ENCODE measurements around the gene LRRC58. TPM values are rescaled to one million over a fixed set of nuclear protein-coding genes. Genes with fewer than 3 reads are reported as not detected.

Gene LRRC58
- total RNA-seq, 1 experiment from 2014 or later, result 29.5 TPM

- TF ChIP-seq TCF7L2 (IDR thresholded peaks at IDR 0.05; ENCODE audit: low read depth, low read length) (no peak), CTCF (IDR thresholded peaks at IDR 0.05) (no peak), REST (IDR thresholded peaks at IDR 0.05; ENCODE audit: insufficient read depth in 1 of 2, low read depth in 2 of 2, low read length in 1 of 2) (no peak), POLR2AphosphoS5 (IDR thresholded peaks at IDR 0.05; ENCODE audit: low read depth, low read length) (no peak)
- no peaks in the 10 kb centered on the region for H3K4me1 ChIP-seq (ENCODE audit: control insufficient read depth, insufficient read depth, low read length)
- H3K4me3 ChIP-seq (ENCODE audit: low read depth in 2 of 2, low read length in 2 of 2), result no peak overlapping the region
- DNase-seq (ENCODE audit: low read depth, low spot score) (no peak), ATAC-seq (no peak)
- ChIA-PET POLR2A (no interaction called here), CTCF (interaction anchor here (0.6 kb wide), 1 partner anchor 21 kb away, joined by 9 read pairs; no protein-coding TSS in a partner anchor)
- H3K9me3 ChIP-seq (ENCODE audit: control insufficient read depth, insufficient read depth, low read depth, low read length), result no peaks in the 10 kb centered on the region
- H3K27ac ChIP-seq (ENCODE audit: low read length), result no peak overlapping the region
- BruUV-seq (replicated peaks), result no TSS peak
- H3K27me3 ChIP-seq (ENCODE audit: control insufficient read depth, insufficient read depth, low read length), result peaks cover 35% of the 10 kb centered on the region
- intact Hi-C loops (cut with micrococcal nuclease; ENCODE audit: unreplicated experiment) (no loop called here), in situ Hi-C loops (cut with HindIII; ENCODE audit: low pct_unique_long_range_greater_than_20kb, low sequenced_read_pairs) (no loop called here)
- H3K36me3 ChIP-seq (ENCODE audit: control insufficient read depth, insufficient read depth, low read length), result no peaks in the 10 kb centered on the region
These were observed 14.9 kb upstream of the LRRC58 start for GRCh38 chr3:120364101-120364500.

DNA sequence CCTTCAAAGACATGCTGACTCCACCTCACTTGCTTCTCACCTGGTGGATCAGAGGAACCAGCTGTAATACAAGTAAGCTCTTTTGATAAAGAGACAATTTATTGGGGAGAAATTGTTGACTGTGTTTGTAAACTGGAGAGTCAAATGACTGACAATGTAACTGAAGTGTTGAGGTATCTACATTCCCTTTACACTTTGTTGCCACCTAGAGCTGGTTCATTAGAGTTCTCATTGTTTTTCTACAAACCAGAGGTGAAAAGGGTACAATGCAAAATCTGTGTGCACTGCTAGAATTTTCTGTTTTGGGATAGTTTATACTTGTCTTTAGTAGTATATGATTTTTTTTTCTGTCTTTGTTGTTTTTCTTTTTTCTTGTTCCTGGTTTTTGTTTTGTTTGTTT lies 8.7 kb upstream of the LRRC58 start:
- ATAC-seq, result no peak
- no TSS peak for BruUV-seq (replicated peaks)
- ChIA-PET CTCF (no interaction called here), POLR2A (no interaction called here)
- Histone ChIP-seq H3K9me3 (ENCODE audit: control insufficient read depth, insufficient read depth, low read depth, low read length) (no peaks in the 10 kb centered on the region), H3K27ac (ENCODE audit: low read length) (no peak overlapping the region), H3K4me3 (ENCODE audit: low read depth in 2 of 2, low read length in 2 of 2) (no peak overlapping the region), H3K27me3 (ENCODE audit: control insufficient read depth, insufficient read depth, low read length) (peaks cover 14% of the 10 kb centered on the region), H3K36me3 (ENCODE audit: control insufficient read depth, insufficient read depth, low read length) (no peaks in the 10 kb centered on the region), H3K4me1 (ENCODE audit: control insufficient read depth, insufficient read depth, low read length) (no peaks in the 10 kb centered on the region)
- no peak for DNase-seq (ENCODE audit: low read depth, low spot score)
- intact Hi-C loops (cut with micrococcal nuclease; ENCODE audit: unreplicated experiment) (no loop called here), in situ Hi-C loops (cut with HindIII; ENCODE audit: low pct_unique_long_range_greater_than_20kb, low sequenced_read_pairs) (no loop called here)
- TF ChIP-seq POLR2AphosphoS5 (IDR thresholded peaks at IDR 0.05; ENCODE audit: low read depth, low read length) (no peak), SIN3A (IDR thresholded peaks at IDR 0.05; ENCODE audit: borderline replicate concordance, insufficient read depth, low read depth, low read length) (no peak), REST (IDR thresholded peaks at IDR 0.05; ENCODE audit: insufficient read depth in 1 of 2, low read depth in 2 of 2, low read length in 1 of 2) (no peak), TCF7L2 (IDR thresholded peaks at IDR 0.05; ENCODE audit: low read depth, low read length) (no peak), CTCF (IDR thresholded peaks at IDR 0.05) (no peak; the same call in 1 of the 2 replicates)
